CD4-positive, alpha-beta memory T cell (primary cell): ENCODE measurements around the gene KLK3. TPM values are rescaled to one million over a fixed set of nuclear protein-coding genes. Genes with fewer than 3 reads are reported as not detected.

Experiments used
- CTCF ChIA-PET: fragments of 350-600 bp; sonication (Branson Sonifier 250); formaldehyde crosslinking; loops from one replicate; lab custom pipeline; 2021; ENCODE audit warnings: inconsistent platforms; ENCODE audit not compliant: partially characterized antibody; lab: Charles Lee
- POLR2A ChIA-PET: fragments of 350-600 bp; sonication (Branson Sonifier 250); formaldehyde crosslinking; loops from one replicate; lab custom pipeline; 2021; ENCODE audit not compliant: partially characterized antibody; lab: Charles Lee
- DNase-seq, 5 donors: peaks; one replicate each; pipeline versions ENCODE4 v3.0.0 to v3.0.0-alpha.2; 2020 to 2022; ENCODE audit warnings: mixed read lengths in 1 of 5
- H3K27ac ChIP-seq: one replicate; pipeline ENCODE4 v1.7.0; 2013; ENCODE audit warnings: low read depth, low read length
- H3K27me3 ChIP-seq: 2 replicates; pipeline ENCODE4 v1.7.0; 2013; ENCODE audit warnings: mild to moderate bottlenecking, low read length, moderate library complexity; ENCODE audit not compliant: insufficient read depth
- H3K36me3 ChIP-seq: 2 replicates; pipeline ENCODE4 v1.7.0; 2013; ENCODE audit warnings: mild to moderate bottlenecking, low read length, moderate library complexity; ENCODE audit not compliant: insufficient read depth
- H3K4me1 ChIP-seq: 2 replicates; pipeline ENCODE4 v1.7.0; 2013; ENCODE audit warnings: mild to moderate bottlenecking, low read length, moderate library complexity; ENCODE audit not compliant: insufficient read depth
- H3K4me3 ChIP-seq, 2 donors: one replicate each; pipeline ENCODE4 v1.7.0; 2013; ENCODE audit warnings: low read length in 2 of 2, mild to moderate bottlenecking in 1 of 2
- H3K9me3 ChIP-seq, 2 donors: one replicate each; pipeline ENCODE4 v1.7.0; 2013; ENCODE audit warnings: low read length in 2 of 2, control low read depth in 1 of 2; ENCODE audit not compliant: control insufficient read depth in 1 of 2
- H3K27ac Mint-ChIP-seq, 7 donors: one replicate each; pipeline ENCODE4 v1.8.0; 2020 to 2021; ENCODE audit warnings: mixed read lengths in 7 of 7, mild to moderate bottlenecking in 6 of 7, inconsistent platforms in 3 of 7, moderate library complexity in 3 of 7
- H3K27me3 Mint-ChIP-seq, 2 donors: one replicate each; pipeline ENCODE4 v1.8.0; 2020 to 2021; ENCODE audit warnings: mixed read lengths in 2 of 2
- H3K36me3 Mint-ChIP-seq, 2 donors: one replicate each; pipeline ENCODE4 v1.8.0; 2020 to 2021; ENCODE audit warnings: mixed read lengths in 2 of 2, inconsistent platforms in 1 of 2, mild to moderate bottlenecking in 1 of 2
- H3K4me1 Mint-ChIP-seq, 4 donors: one replicate each; pipeline ENCODE4 v1.8.0; 2020 to 2021; ENCODE audit warnings: mixed read lengths in 4 of 4, mild to moderate bottlenecking in 1 of 4
- H3K4me3 Mint-ChIP-seq, 8 donors: one replicate each; pipeline ENCODE4 v1.8.0; 2020 to 2021; ENCODE audit warnings: mixed read lengths in 8 of 8, mild to moderate bottlenecking in 7 of 8, moderate library complexity in 6 of 8, inconsistent platforms in 3 of 8
- H3K9me3 Mint-ChIP-seq, 8 donors: one replicate each; pipeline ENCODE4 v1.8.0; 2020 to 2021; ENCODE audit warnings: mixed read lengths in 8 of 8, mild to moderate bottlenecking in 5 of 8, inconsistent platforms in 3 of 8, moderate library complexity in 1 of 8
- intact Hi-C: fragments of 100-400 bp; cut with micrococcal nuclease; formaldehyde crosslinking; loops from one replicate; pipeline ENCODE4 v1.15.1; 2023
- polyA plus RNA-seq, 2 donors: library from polyadenylated mRNA; unstranded; fragments of 300-500 nt; fragmentation: Illumina TruSeq; gene quantifications; one replicate each; pipeline ENCODE4 v1.2.3, GENCODE V29; 2021
- total RNA-seq, 2 experiments: library from RNA; stranded (reverse); gene quantifications; one replicate each; pipeline ENCODE4 v1.2.3, GENCODE V29; 2021

KLK3 gene
- total and polyA plus RNA-seq, 4 experiments from 2014 or later, result not detected

GRCh38 chr19:50830266-50831025 is 24.3 kb upstream of the KLK3 start:
- ChIA-PET CTCF (no interaction called here), POLR2A (no interaction called here)
- H3K9me3 ChIP-seq, result no peaks in the 10 kb centered on the region
- no peaks in the 10 kb centered on the region for H3K36me3 Mint-ChIP-seq
- DNase-seq, result peak in 1 of 5 donors; percentile 28
- no peak overlapping the region for H3K27ac Mint-ChIP-seq
- peaks cover 6% of the 10 kb centered on the region for H3K27me3 ChIP-seq
- H3K4me3 Mint-ChIP-seq, result no peak overlapping the region
- H3K9me3 Mint-ChIP-seq, result peaks cover 0 to 2% (median 0%) of the 10 kb centered on the region in 8 donors
- intact Hi-C loops, result no loop called here
- H3K4me1 ChIP-seq, result peaks cover 6% of the 10 kb centered on the region
- no peaks in the 10 kb centered on the region for H3K36me3 ChIP-seq
- H3K27ac ChIP-seq, result no peak overlapping the region
- H3K27me3 Mint-ChIP-seq, result peaks cover 20 to 37% of the 10 kb centered on the region in 2 donors
- H3K4me3 ChIP-seq, result no peak overlapping the region
- peaks cover 0 to 7% (median 3%) of the 10 kb centered on the region in 4 donors for H3K4me1 Mint-ChIP-seq

- Mint-ChIP-seq H3K27ac (no peak overlapping the region), H3K4me3 (no peak overlapping the region), H3K4me1 (peaks cover under 1 to 10% (median 3%) of the 10 kb centered on the region in 4 donors), H3K27me3 (peaks cover 20 to 36% of the 10 kb centered on the region in 2 donors), H3K36me3 (no peaks in the 10 kb centered on the region), H3K9me3 (peaks cover 0 to 2% (median 0%) of the 10 kb centered on the region in 8 donors)
- Histone ChIP-seq H3K27ac (no peak overlapping the region), H3K4me3 (no peak overlapping the region), H3K9me3 (no peaks in the 10 kb centered on the region), H3K36me3 (no peaks in the 10 kb centered on the region), H3K4me1 (peaks cover 9% of the 10 kb centered on the region), H3K27me3 (peaks cover 6% of the 10 kb centered on the region)
- DNase-seq, result no peak
- intact Hi-C loops, result no loop called here
- ChIA-PET CTCF (no interaction called here), POLR2A (no interaction called here)
Observed at GRCh38 chr19:50831026-50831396, 23.7 kb upstream of the KLK3 start.

- peaks cover 27 to 43% of the 10 kb centered on the region in 2 donors for H3K27me3 Mint-ChIP-seq
- H3K4me3 Mint-ChIP-seq, result no peak overlapping the region
- no peaks in the 10 kb centered on the region for H3K36me3 ChIP-seq
- ChIA-PET POLR2A (no interaction called here), CTCF (no interaction called here)
- no peak overlapping the region for H3K27ac Mint-ChIP-seq
- H3K9me3 Mint-ChIP-seq, result no peaks in the 10 kb centered on the region
- peaks cover 6% of the 10 kb centered on the region for H3K27me3 ChIP-seq
- no peak overlapping the region for H3K4me3 ChIP-seq
- no peaks in the 10 kb centered on the region for H3K9me3 ChIP-seq
- H3K4me1 ChIP-seq, result peaks cover 15% of the 10 kb centered on the region
- H3K27ac ChIP-seq, result no peak overlapping the region
- no peak for DNase-seq
- H3K36me3 Mint-ChIP-seq, result peaks cover 0 to 3% of the 10 kb centered on the region in 2 donors
- intact Hi-C loops, result no loop called here
- peaks cover 6 to 16% (median 11%) of the 10 kb centered on the region in 4 donors for H3K4me1 Mint-ChIP-seq
Observed at GRCh38 chr19:50832666-50833065, 22.0 kb upstream of the KLK3 start.

- H3K27me3 ChIP-seq, result peaks cover 6% of the 10 kb centered on the region
- no peaks in the 10 kb centered on the region for H3K9me3 ChIP-seq
- H3K36me3 Mint-ChIP-seq, result peaks cover 0 to 3% of the 10 kb centered on the region in 2 donors
- H3K4me1 Mint-ChIP-seq, result peaks cover 6 to 16% (median 11%) of the 10 kb centered on the region in 4 donors
- intact Hi-C loops, result no loop called here
- no peaks in the 10 kb centered on the region for H3K36me3 ChIP-seq
- CTCF ChIA-PET, result no interaction called here
- H3K27me3 Mint-ChIP-seq, result peaks cover 29 to 42% of the 10 kb centered on the region in 2 donors
- no peak for DNase-seq
- no peak within 1 kb of the TSS for H3K27ac ChIP-seq
- H3K4me3 Mint-ChIP-seq, result peak within 1 kb of the TSS in 1 of 8 donors; percentile 55
- H3K4me1 ChIP-seq, result peaks cover 15% of the 10 kb centered on the region
- POLR2A ChIA-PET, result no interaction called here
- H3K27ac Mint-ChIP-seq, result no peak within 1 kb of the TSS
- no peaks in the 10 kb centered on the region for H3K9me3 Mint-ChIP-seq
- no peak within 1 kb of the TSS for H3K4me3 ChIP-seq
Observed at GRCh38 chr19:50833117-50833801, 21.5 kb upstream of the KLK3 start, which contains the start of gene KLK15. Gene KLK15, minus strand, starts transcription at chr19:50833574. Its CDS starts 2,082 bp downstream, at chr19:50831492.

- H3K4me3 Mint-ChIP-seq, result peak overlapping the region in 1 of 8 donors; percentile 55
- H3K27me3 ChIP-seq, result peaks cover 6% of the 10 kb centered on the region
- intact Hi-C loops, result no loop called here
Observed at GRCh38 chr19:50833802-50834167, 20.9 kb upstream of the KLK3 start.

GRCh38 chr19:50835103-50835784 is 19.5 kb upstream of the KLK3 start:
- Mint-ChIP-seq H3K4me3 (peak overlapping the region; percentile 64 to 91 (median 77)), H3K27ac (peak overlapping the region in 1 of 7 donors; percentile 47), H3K36me3 (peaks cover 0 to 3% of the 10 kb centered on the region in 2 donors), H3K9me3 (peaks cover 0 to 1% (median 0%) of the 10 kb centered on the region in 8 donors), H3K4me1 (peaks cover 6 to 16% (median 11%) of the 10 kb centered on the region in 4 donors), H3K27me3 (peaks cover 27 to 45% of the 10 kb centered on the region in 2 donors)
- Histone ChIP-seq H3K9me3 (no peaks in the 10 kb centered on the region), H3K36me3 (no peaks in the 10 kb centered on the region), H3K4me3 (peak overlapping the region; percentile 9 to 42), H3K27me3 (peaks cover 6% of the 10 kb centered on the region), H3K27ac (no peak overlapping the region), H3K4me1 (peaks cover 15% of the 10 kb centered on the region)
- no peak for DNase-seq
- ChIA-PET CTCF (no interaction called here), POLR2A (no interaction called here)
- intact Hi-C loops, result no loop called here

More at GRCh38 chr19:50833802-50834167, 20.9 kb upstream of the KLK3 start:
- Histone ChIP-seq H3K36me3 (no peaks in the 10 kb centered on the region), H3K27ac (no peak overlapping the region), H3K4me1 (peaks cover 15% of the 10 kb centered on the region), H3K9me3 (no peaks in the 10 kb centered on the region), H3K4me3 (no peak overlapping the region)
- POLR2A ChIA-PET, result no interaction called here
- H3K27me3 Mint-ChIP-seq, result peaks cover 30 to 44% of the 10 kb centered on the region in 2 donors
- peaks cover 6 to 16% (median 11%) of the 10 kb centered on the region in 4 donors for H3K4me1 Mint-ChIP-seq
- CTCF ChIA-PET, result no interaction called here
- no peaks in the 10 kb centered on the region for H3K9me3 Mint-ChIP-seq
- no peak overlapping the region for H3K27ac Mint-ChIP-seq
- H3K36me3 Mint-ChIP-seq, result peaks cover 0 to 3% of the 10 kb centered on the region in 2 donors
- DNase-seq, result no peak
